HG03457 (cell line): Measurements from ENCODE around the gene PSMC5.

ENCODE experiments used
- ATAC-seq: cut with Tn5 transposase; IDR thresholded peaks from one replicate; pipeline ENCODE4 v1.9.1; 2021; ENCODE audit warnings: moderate number of reproducible peaks; ENCODE audit not compliant: unreplicated experiment

The PSMC5 gene

GRCh38 chr17:63820963-63821561, 6.2 kb upstream of the PSMC5 start:
- no peak for ATAC-seq

- ATAC-seq, result no peak
Measured at GRCh38 chr17:63821804-63822203, 5.4 kb upstream of the PSMC5 start.

GRCh38 chr17:63822537-63822936, 4.7 kb upstream of the PSMC5 start:
- ATAC-seq, result no peak

- no peak for ATAC-seq
Measured at GRCh38 chr17:63823659-63824331, 3.4 kb upstream of the PSMC5 start.

- ATAC-seq, result no peak
Measured at GRCh38 chr17:63824362-63824761, 2.9 kb upstream of the PSMC5 start.

GRCh38 chr17:63826468-63827001, 696 bp upstream of the PSMC5 start:
- no peak for ATAC-seq

- no peak for ATAC-seq
Measured at GRCh38 chr17:63827801-63828221, 580 bp downstream of the PSMC5 start.

- ATAC-seq, result no peak
Measured at GRCh38 chr17:63828936-63829335, 1.7 kb downstream of the PSMC5 start.

- no peak for ATAC-seq
Measured at GRCh38 chr17:63830278-63830677, 3.0 kb downstream of the PSMC5 start.

GRCh38 chr17:63830904-63831491, 3.8 kb downstream of the PSMC5 start:
- no peak for ATAC-seq

GRCh38 chr17:63831505-63831904, 4.3 kb downstream of the PSMC5 start:
- no peak for ATAC-seq

GRCh38 chr17:63832014-63832413, 4.8 kb downstream of the PSMC5 start:
- ATAC-seq, result no peak

GRCh38 chr17:63832455-63832854, 5.2 kb downstream of the PSMC5 start:
- no peak for ATAC-seq

- no peak for ATAC-seq
Measured at GRCh38 chr17:63833026-63833740, 6.0 kb downstream of the PSMC5 start.

- ATAC-seq, result no peak
Measured at GRCh38 chr17:63833741-63834373, 6.6 kb downstream of the PSMC5 start.

GRCh38 chr17:63834431-63835166, 7.4 kb downstream of the PSMC5 start:
- ATAC-seq, result no peak

GRCh38 chr17:63835167-63835720, 8.0 kb downstream of the PSMC5 start:
- ATAC-seq, result no peak

- no peak for ATAC-seq
Measured at GRCh38 chr17:63836811-63837210, 9.6 kb downstream of the PSMC5 start.

GRCh38 chr17:63837480-63837879, 10.2 kb downstream of the PSMC5 start:
- no peak for ATAC-seq

- ATAC-seq, result no peak
Measured at GRCh38 chr17:63837962-63838600, 10.8 kb downstream of the PSMC5 start.
